Activated T-helper 1 cell treated with anti-CD3 and anti-CD28 coated beads, Interleukin-12 subunit alpha, Interleukin-12 subunit beta, Interleukin-2, Interleukin-4 antibody, amounts not matched to agents 30 ng/mL and 10 ng/mL and 1 ng/mL, durations not matched to agents 14 hours and 24 hours and 36 hours (primary cell): ENCODE data around the gene ZNF804B. TPM values are rescaled to one million over a fixed set of nuclear protein-coding genes. Genes with fewer than 3 reads are reported as not detected.
A peak's percentile ranks its signal among the peaks of the same experiment; 100 is the strongest.

Source experiments
- DNase-seq: peaks from one replicate; pipeline ENCODE4 v3.0.0; 2021; ENCODE audit warnings: low spot score
- H3K27ac Mint-ChIP-seq: one replicate; pipeline ENCODE4 v1.8.0; 2021; ENCODE audit warnings: mild to moderate bottlenecking, mixed read lengths
- H3K27me3 Mint-ChIP-seq: one replicate; pipeline ENCODE4 v1.8.0; 2022; ENCODE audit warnings: mild to moderate bottlenecking, moderate library complexity, mixed read lengths; ENCODE audit not compliant: insufficient read depth
- H3K36me3 Mint-ChIP-seq: one replicate; pipeline ENCODE4 v1.8.0; 2021; ENCODE audit warnings: low read depth, mixed read lengths
- H3K4me1 Mint-ChIP-seq: one replicate; pipeline ENCODE4 v1.8.0; 2021; ENCODE audit warnings: low read depth, mixed read lengths
- H3K4me3 Mint-ChIP-seq: one replicate; pipeline ENCODE4 v1.8.0; 2021; ENCODE audit warnings: mild to moderate bottlenecking, moderate library complexity, mixed read lengths
- H3K9me3 Mint-ChIP-seq: one replicate; pipeline ENCODE4 v1.8.0; 2021; ENCODE audit warnings: mixed read lengths
- intact Hi-C: fragments of 100-400 bp; cut with micrococcal nuclease; formaldehyde crosslinking; loops from one replicate; pipeline ENCODE4 v1.15.1; 2024
- total RNA-seq: library from RNA; stranded (reverse); gene quantifications from 2 replicates; pipeline ENCODE4 v1.2.3, GENCODE V29; 2022

Gene ZNF804B
- total RNA-seq, 1 donor from 2014 or later = not detected

DNA sequence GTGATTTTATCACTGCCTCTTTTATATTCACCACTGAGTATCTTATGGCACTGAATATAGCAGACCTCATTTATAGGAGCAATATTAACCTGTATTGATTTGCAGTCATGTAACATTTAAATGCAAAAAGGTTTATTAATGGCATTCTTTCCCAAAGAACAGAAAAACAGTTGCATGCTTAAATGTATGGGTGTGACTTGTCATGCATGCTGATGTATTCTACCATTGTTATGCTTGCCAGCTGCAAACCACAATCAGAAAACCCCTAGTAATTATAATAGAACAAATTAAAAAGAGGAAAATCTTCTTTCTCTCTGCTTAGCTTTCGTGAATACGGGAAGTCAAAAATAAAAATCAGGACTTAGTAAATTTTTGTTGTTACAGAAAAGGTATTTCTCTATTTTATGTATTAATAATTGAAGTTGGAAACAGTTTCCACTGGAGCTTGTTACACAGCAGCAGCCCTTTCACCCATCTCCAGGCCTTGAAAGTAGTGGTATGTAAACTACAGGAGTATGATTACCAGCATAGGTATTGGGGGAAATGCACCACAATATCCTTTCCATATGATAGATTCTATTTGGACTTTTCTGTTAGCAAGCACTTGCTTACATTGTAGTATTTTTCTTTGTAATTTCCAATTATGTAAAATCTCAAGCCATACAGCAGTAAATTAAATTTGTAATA lies 183.5 kb downstream of the ZNF804B start:
- Mint-ChIP-seq H3K4me3 (no peak overlapping the region), H3K4me1 (no peaks in the 10 kb centered on the region), H3K27ac (no peak overlapping the region), H3K9me3 (no peaks in the 10 kb centered on the region), H3K27me3 (no peaks in the 10 kb centered on the region), H3K36me3 (no peaks in the 10 kb centered on the region)
- intact Hi-C loops = no loop called here
- DNase-seq = no peak

DNA sequence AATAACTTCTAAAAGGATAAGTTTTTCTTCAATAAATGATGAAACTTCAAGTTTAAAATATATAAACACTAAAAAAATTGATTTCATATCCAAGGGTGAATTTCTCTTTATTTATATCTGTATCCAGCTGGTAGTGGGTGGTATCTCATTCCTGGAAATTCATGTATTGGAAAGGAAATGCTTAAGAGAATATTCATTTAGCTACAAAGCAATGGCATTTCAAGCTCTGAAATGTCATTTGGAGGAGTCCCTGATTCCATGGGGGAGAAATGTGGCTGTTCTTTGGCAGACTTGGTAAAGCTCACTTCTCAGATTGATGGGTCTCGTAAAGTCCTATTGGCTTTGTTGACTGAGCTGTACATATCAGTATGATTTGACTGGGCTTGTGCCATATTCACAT lies 192.3 kb downstream of the ZNF804B start:
- intact Hi-C loops = no loop called here
- no peak overlapping the region for H3K27ac Mint-ChIP-seq
- H3K9me3 Mint-ChIP-seq = no peaks in the 10 kb centered on the region
- no peaks in the 10 kb centered on the region for H3K27me3 Mint-ChIP-seq
- H3K4me3 Mint-ChIP-seq = no peak overlapping the region
- no peaks in the 10 kb centered on the region for H3K36me3 Mint-ChIP-seq
- H3K4me1 Mint-ChIP-seq = no peaks in the 10 kb centered on the region
- DNase-seq = no peak

DNA sequence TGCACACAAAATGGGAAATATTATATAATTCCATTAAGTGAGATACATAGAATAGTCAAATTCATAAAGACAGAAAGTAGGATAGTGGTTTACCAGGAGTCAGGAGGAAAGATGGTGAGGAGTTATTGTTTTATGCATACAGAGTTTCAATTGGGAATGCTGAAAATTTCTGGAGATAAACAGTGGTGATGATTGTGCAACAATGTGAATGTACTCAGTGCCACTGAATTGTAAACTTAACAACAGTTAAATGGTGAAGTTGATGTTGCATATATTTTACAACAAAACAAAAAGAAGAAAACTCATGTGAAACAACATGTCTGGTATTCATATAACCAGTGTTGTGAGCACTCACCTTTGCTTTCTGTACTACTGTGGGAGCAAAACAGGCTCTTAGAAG lies 204.9 kb downstream of the ZNF804B start:
- Mint-ChIP-seq H3K36me3 (no peaks in the 10 kb centered on the region), H3K4me3 (no peak overlapping the region), H3K9me3 (no peaks in the 10 kb centered on the region), H3K4me1 (no peaks in the 10 kb centered on the region), H3K27ac (no peak overlapping the region), H3K27me3 (no peaks in the 10 kb centered on the region)
- DNase-seq = no peak
- intact Hi-C loops = no loop called here

DNA sequence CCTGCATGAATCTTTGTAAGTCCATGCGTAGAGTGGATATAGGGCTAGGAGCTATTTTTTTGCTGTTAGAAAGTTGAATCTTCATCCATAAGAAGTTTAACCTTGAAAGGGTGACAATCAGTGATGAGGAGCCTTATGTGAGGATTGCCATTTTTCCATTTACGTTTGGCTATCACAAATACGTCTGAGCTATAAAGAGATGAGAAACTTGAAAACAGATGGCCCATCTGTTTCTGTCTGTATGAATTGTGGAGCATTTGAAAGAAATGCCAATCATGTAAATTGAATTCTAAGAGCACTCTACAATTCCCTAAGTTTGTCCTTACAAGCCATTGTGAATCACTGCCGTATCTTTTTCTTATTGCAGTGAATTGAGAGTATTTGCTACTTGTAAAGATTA lies 205.9 kb downstream of the ZNF804B start:
- Mint-ChIP-seq H3K36me3 (no peaks in the 10 kb centered on the region), H3K27ac (no peak overlapping the region), H3K27me3 (no peaks in the 10 kb centered on the region), H3K4me1 (no peaks in the 10 kb centered on the region), H3K9me3 (no peaks in the 10 kb centered on the region), H3K4me3 (no peak overlapping the region)
- no peak for DNase-seq
- intact Hi-C loops = no loop called here

DNA sequence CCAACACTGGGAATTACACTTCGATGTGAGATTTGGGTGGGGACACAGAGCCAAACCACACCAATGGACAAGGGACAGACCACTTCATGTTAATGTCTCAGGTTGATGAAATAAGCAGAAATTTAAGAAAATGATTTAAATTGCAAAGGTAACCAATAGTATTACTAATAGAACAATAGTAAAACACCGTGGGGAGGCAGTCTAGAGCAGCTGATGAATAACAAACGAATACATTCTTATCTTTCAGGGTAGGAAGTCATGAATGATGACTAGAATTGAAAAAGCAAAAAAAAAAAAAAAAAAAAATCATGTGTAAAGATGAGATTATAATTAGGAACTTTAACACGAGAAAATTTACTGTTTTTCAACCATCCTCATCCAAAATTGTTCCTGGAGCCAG lies 207.9 kb downstream of the ZNF804B start:
- no peaks in the 10 kb centered on the region for H3K36me3 Mint-ChIP-seq
- no peaks in the 10 kb centered on the region for H3K4me1 Mint-ChIP-seq
- intact Hi-C loops = loop anchor here (1.0 kb wide), 1 partner anchor 656 kb away; no protein-coding TSS in a partner anchor
- H3K27me3 Mint-ChIP-seq = no peaks in the 10 kb centered on the region
- no peak overlapping the region for H3K4me3 Mint-ChIP-seq
- no peak overlapping the region for H3K27ac Mint-ChIP-seq
- DNase-seq = no peak
- no peaks in the 10 kb centered on the region for H3K9me3 Mint-ChIP-seq

DNA sequence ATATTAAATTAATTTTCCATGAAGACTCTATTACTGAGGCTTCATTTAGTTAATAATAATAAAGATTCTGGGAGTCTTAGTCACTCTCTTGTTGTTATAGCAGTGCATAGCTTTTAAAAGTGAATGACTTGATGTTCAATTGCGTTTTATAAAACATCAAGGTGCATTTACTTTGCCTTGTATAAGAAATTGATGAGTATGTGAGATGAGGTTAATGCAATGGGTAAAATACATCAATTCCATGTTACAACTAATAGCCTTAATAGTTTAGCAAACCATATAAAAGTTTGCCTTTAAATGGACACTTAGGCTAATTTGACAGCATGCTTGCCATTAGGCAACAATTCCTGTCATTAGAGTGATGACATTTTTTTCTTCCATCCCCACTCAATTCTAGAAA lies 209.7 kb downstream of the ZNF804B start:
- intact Hi-C loops = no loop called here
- Mint-ChIP-seq H3K27me3 (peaks cover 2% of the 10 kb centered on the region), H3K4me1 (no peaks in the 10 kb centered on the region), H3K36me3 (no peaks in the 10 kb centered on the region), H3K4me3 (no peak overlapping the region), H3K27ac (no peak overlapping the region), H3K9me3 (no peaks in the 10 kb centered on the region)
- no peak for DNase-seq

DNA sequence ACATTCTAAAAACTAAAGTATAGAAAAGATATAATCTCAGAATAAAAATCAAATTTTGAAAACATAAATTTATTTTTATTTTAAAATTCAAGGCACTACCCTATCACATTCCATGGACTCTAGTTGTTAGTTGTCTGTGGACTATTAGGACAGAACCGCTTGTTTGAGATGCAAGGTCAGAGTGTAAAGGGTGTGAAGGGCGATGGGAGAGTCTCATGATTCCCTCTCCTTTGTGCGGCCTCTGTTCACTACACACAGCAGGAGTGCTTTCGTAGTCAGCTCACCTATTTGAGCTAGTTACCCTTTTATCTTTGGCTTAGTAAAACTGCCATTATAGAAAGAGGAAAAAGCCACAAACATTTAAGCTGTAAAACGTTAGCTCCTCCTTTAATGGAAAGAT lies 225.8 kb downstream of the ZNF804B start:
- no peaks in the 10 kb centered on the region for H3K9me3 Mint-ChIP-seq
- intact Hi-C loops = no loop called here
- no peak overlapping the region for H3K27ac Mint-ChIP-seq
- H3K4me3 Mint-ChIP-seq = no peak overlapping the region
- H3K36me3 Mint-ChIP-seq = no peaks in the 10 kb centered on the region
- no peaks in the 10 kb centered on the region for H3K4me1 Mint-ChIP-seq
- H3K27me3 Mint-ChIP-seq = peaks cover 6% of the 10 kb centered on the region
- no peak for DNase-seq

DNA sequence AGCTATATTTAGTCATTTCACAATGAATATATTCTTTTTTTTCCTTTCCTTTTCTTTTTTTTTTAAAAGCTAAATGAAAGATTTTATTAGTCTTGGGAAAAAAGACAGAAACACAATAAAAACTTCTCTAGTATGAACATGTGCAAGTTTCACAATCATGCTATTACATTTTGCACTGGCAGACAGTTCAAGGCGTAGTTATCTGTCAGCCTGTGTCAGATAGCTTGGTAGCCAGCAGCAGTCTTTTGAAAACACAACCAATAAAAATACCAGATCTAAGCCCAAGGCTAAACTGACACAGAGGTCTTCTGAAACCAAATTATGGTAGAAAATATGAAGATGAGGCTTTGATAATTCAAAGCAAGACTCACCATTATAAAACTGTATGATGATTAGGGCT lies 241.8 kb downstream of the ZNF804B start:
- no peak for DNase-seq
- Mint-ChIP-seq H3K9me3 (no peaks in the 10 kb centered on the region), H3K27ac (no peak overlapping the region), H3K27me3 (peaks cover 7% of the 10 kb centered on the region), H3K4me1 (peaks cover 17% of the 10 kb centered on the region), H3K4me3 (no peak overlapping the region), H3K36me3 (peaks cover 1% of the 10 kb centered on the region)
- intact Hi-C loops = loop anchor here (5.0 to 10.0 kb wide), 3 partner anchors 606 to 1124 kb away; partner anchors contain the start of genes DBF4, SLC25A40 and SRI

DNA sequence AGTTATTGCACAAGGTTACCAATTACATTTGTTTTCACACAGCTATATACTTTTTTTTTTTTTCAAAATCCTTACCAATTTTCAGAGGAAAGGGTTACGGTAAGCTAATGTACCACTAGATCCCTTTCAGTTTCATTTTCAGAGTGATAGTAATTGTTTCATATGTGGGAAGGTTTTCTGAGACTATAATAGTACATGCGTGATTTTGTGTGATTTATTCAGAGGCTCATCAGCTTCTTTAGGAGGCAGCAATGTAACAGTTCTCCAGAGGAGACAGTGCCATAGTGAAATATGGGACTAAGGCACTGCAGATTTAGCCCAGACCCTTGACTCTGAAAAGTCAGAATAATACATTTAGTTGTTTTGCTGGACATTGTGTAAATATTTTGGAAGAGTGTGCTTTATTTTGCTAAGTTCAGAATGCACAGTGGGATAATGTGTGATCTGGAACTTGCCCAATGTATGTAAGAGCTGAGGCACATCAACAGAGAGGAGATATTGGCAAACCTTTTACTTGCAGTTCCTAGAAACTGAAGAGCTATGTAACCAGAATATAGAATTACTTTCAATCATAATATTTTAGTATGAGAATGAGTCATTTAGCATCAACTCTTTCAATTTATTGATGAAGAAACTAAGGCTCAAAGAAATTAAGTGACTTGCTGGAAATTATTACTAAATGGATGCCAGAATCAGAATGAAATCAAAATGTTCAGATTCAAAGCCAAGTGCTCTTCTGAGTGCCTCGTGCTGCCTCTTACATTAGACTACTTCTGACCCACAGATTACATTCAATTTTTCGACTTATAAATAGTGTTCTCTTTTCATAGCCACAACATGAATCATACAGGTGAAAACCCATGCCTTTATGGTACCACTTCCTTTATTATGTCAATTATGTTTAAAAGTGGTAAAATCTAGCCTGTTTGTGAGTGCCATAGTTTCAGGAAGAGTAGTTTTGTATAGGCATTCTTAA lies 243.8 kb downstream of the ZNF804B start:
- Mint-ChIP-seq H3K9me3 (no peaks in the 10 kb centered on the region), H3K27ac (peak overlapping the region; percentile 84), H3K27me3 (peaks cover 6% of the 10 kb centered on the region), H3K4me1 (peaks cover 17% of the 10 kb centered on the region), H3K36me3 (peaks cover 1% of the 10 kb centered on the region), H3K4me3 (peak overlapping the region; percentile 77)
- no peak for DNase-seq
- intact Hi-C loops = loop anchor here (5.0 to 10.0 kb wide), 3 partner anchors 604 to 1126 kb away; partner anchors contain the start of genes DBF4, SLC25A40 and SRI

DNA sequence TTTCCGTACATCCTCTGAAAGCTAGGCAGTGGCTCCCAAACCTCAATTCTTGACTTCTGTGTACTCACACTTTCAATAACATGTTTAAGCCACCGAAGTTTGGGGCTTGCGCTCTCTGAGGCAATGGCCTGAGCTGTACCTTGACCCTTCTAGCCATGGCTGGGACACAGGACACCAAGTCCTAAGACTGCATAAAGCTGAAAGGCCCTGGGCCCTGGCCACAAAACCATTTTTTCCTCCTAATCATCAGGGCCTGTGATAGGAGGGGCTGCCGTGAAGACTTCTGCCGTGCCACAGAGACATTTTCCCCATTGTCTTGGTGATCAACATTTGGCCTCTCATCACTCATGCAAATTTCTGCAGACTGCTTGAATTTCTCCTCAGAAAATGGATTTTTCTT lies 252.5 kb downstream of the ZNF804B start:
- no peak for DNase-seq
- Mint-ChIP-seq H3K4me3 (no peak overlapping the region), H3K4me1 (no peaks in the 10 kb centered on the region), H3K9me3 (peaks cover 8% of the 10 kb centered on the region), H3K27me3 (no peaks in the 10 kb centered on the region), H3K36me3 (no peaks in the 10 kb centered on the region), H3K27ac (no peak overlapping the region)
- intact Hi-C loops = no loop called here

DNA sequence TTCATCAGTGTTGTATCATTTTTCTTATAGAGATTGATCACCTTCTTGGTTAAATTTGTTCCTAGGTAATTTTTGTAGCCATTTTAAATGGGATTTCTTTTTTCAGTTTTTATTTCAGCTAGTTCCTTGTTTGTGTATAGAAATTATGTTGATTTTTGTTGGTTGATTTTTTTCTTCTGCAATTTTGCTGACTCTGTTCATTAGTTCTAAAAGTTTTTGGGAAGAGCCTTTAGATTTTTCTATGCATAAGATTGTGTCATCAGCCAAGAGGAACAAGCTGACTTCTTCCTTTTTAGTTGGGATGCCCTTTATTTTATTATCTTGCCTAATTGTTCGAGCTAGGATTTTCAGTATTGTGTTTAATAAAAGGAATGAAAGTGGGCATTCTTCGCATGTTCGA lies 258.2 kb downstream of the ZNF804B start:
- H3K4me1 Mint-ChIP-seq = no peaks in the 10 kb centered on the region
- intact Hi-C loops = no loop called here
- H3K4me3 Mint-ChIP-seq = no peak overlapping the region
- peaks cover 4% of the 10 kb centered on the region for H3K9me3 Mint-ChIP-seq
- H3K27me3 Mint-ChIP-seq = no peaks in the 10 kb centered on the region
- DNase-seq = no peak
- no peaks in the 10 kb centered on the region for H3K36me3 Mint-ChIP-seq
- no peak overlapping the region for H3K27ac Mint-ChIP-seq

DNA sequence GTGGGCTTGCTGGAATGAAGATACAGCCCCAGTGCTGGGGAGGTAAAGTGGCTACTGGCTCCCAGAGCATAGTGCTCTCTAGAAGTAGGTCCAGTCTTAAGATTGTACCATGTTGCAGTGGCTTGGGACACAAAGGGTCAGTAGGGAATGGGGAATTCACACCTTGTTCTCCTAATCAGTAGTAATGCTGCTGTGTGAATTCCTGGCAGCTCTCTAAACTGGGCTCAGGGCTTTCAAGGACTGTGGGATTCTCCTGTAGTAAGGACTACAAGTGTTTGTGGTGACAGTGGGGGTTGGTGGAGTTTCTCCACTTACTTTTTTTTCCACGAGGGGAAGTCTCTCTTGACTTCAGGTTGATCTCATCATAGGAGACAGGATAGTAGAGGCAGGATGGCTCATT lies 262.2 kb downstream of the ZNF804B start:
- intact Hi-C loops = no loop called here
- no peak overlapping the region for H3K4me3 Mint-ChIP-seq
- no peak for DNase-seq
- peaks cover 1% of the 10 kb centered on the region for H3K27me3 Mint-ChIP-seq
- no peak overlapping the region for H3K27ac Mint-ChIP-seq
- H3K36me3 Mint-ChIP-seq = no peaks in the 10 kb centered on the region
- peaks cover 4% of the 10 kb centered on the region for H3K9me3 Mint-ChIP-seq
- H3K4me1 Mint-ChIP-seq = no peaks in the 10 kb centered on the region

DNA sequence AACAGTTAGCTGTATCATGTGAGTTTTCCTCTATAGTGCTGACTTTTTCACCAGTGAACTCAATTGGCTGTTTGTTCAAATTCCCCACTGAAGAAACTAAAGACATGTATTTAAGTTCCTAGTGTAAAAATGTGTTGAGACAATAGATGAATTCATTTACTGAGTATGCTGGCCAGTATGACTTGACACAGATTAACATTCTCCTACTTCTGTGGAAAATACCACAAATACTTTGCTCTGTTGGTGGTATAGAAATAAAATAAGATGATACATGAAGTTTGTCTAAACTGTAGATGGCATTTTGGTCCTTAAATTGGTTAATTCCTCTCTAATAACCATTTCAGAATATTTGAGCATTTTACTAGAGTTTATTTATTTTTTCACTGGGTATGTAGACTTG lies 263.7 kb downstream of the ZNF804B start:
- H3K4me3 Mint-ChIP-seq = no peak overlapping the region
- H3K9me3 Mint-ChIP-seq = no peaks in the 10 kb centered on the region
- no peak overlapping the region for H3K27ac Mint-ChIP-seq
- H3K36me3 Mint-ChIP-seq = no peaks in the 10 kb centered on the region
- peaks cover 1% of the 10 kb centered on the region for H3K27me3 Mint-ChIP-seq
- H3K4me1 Mint-ChIP-seq = no peaks in the 10 kb centered on the region
- intact Hi-C loops = no loop called here
- no peak for DNase-seq
